NCI-H2227 (cell line): ENCODE results near the gene SP140.

Experiments
- DNase-seq: peaks from one replicate; lab custom pipeline; 2025; ENCODE audit not compliant: unreplicated experiment; lab: John Stamatoyannopoulos, UW

The SP140 gene

DNA sequence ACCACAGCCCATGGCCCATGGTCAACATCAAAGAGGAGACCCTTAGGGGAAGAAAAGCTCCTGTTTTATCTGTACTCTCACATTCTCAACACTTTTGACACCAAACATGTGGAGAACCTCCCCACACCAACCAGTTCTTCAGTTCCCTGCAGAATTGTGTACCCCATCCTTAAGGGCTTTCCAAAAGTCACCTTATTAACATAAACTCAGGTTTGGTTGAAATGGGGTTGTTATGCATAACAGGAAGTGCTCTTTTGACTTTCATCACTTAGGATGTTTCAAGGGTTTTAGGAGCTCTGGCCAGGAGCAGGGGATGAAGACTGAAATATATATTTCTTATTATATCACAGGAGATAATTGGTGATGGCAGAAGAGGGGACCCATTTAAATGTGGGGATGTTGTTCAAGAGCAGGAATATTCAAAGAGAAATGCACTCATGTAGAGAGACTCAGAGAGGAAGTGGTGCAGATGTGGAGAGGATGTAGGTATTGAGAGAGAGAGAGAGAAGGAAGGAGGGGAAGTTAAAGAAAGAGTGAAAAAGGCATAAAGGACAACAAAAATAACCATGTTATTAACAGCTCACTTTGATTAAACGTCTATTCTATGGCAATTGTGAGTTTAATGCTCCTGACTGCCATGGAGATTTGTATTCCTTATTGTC, 136.6 kb downstream of the SP140 start:
- DNase-seq, result no peak
